ENCODE data around the gene DHDH.

The DHDH gene

GRCh38 chr19:48967346-48968178 lies 34.1 kb downstream of the DHDH start:
- DNase-seq = no peak

GRCh38 chr19:48968179-48968661 lies 34.7 kb downstream of the DHDH start:
- DNase-seq = no peak

GRCh38 chr19:48968813-48969218 lies 35.3 kb downstream of the DHDH start:
- no peak for DNase-seq

GRCh38 chr19:48969276-48970138 lies 36.0 kb downstream of the DHDH start:
- no peak for DNase-seq

GRCh38 chr19:48970139-48970766 lies 36.8 kb downstream of the DHDH start:
- DNase-seq = no peak

- no peak for DNase-seq
Observed at GRCh38 chr19:48970923-48971395, 37.5 kb downstream of the DHDH start.

GRCh38 chr19:48975947-48976847 lies 42.7 kb downstream of the DHDH start:
- no peak for DNase-seq

GRCh38 chr19:48977061-48977460 lies 43.6 kb downstream of the DHDH start:
- no peak for DNase-seq

GRCh38 chr19:48982280-48982679 lies 48.8 kb downstream of the DHDH start:
- no peak for DNase-seq

GRCh38 chr19:48985711-48986110 lies 52.2 kb downstream of the DHDH start:
- DNase-seq = no peak

- DNase-seq = no peak
Observed at GRCh38 chr19:48986211-48986610, 52.7 kb downstream of the DHDH start.

GRCh38 chr19:48987323-48987722 lies 53.8 kb downstream of the DHDH start:
- DNase-seq = no peak

- DNase-seq = no peak
Observed at GRCh38 chr19:48988286-48988685, 54.8 kb downstream of the DHDH start.

- no peak for DNase-seq
Observed at GRCh38 chr19:48988860-48989259, 55.4 kb downstream of the DHDH start.

GRCh38 chr19:48989701-48990291 lies 56.3 kb downstream of the DHDH start:
- no peak for DNase-seq

GRCh38 chr19:48990400-48990799 lies 56.9 kb downstream of the DHDH start:
- DNase-seq = no peak

- no peak for DNase-seq
Observed at GRCh38 chr19:48991011-48991609, 57.6 kb downstream of the DHDH start.

GRCh38 chr19:48991873-48992580 lies 58.5 kb downstream of the DHDH start:
- DNase-seq = no peak

- DNase-seq = peak; percentile 80
Observed at GRCh38 chr19:48992581-48993174, 59.2 kb downstream of the DHDH start.
